WERI-Rb-1 (cell line): ENCODE measurements around the gene MTCH2.

Experiments
- DNase-seq: peaks from one replicate; pipeline ENCODE4 v3.0.0-alpha.2; 2020
- H3K27ac ChIP-seq: fragments of 250-450 bp; sonication (Bioruptor Pico); 2 replicates; pipeline ENCODE4 v1.5.1; 2020; ENCODE audit warnings: mild to moderate bottlenecking, moderate library complexity
- H3K27me3 ChIP-seq: fragments of 250-450 bp; sonication (Bioruptor Pico); 2 replicates; pipeline ENCODE4 v1.5.1; 2021; ENCODE audit warnings: mild to moderate bottlenecking, low read depth, moderate library complexity; ENCODE audit not compliant: insufficient read depth, severe bottlenecking
- H3K36me3 ChIP-seq: fragments of 250-450 bp; sonication (Bioruptor Pico); 2 replicates; pipeline ENCODE4 v1.5.1; 2020; ENCODE audit warnings: mild to moderate bottlenecking, moderate library complexity
- H3K4me3 ChIP-seq: 2 replicates; pipeline ENCODE4 v1.5.1; 2011; ENCODE audit warnings: low read depth, mild to moderate bottlenecking, control low read depth, low read length
- H3K9me3 ChIP-seq: fragments of 250-450 bp; sonication (Bioruptor Pico); 2 replicates; pipeline ENCODE4 v1.5.1; 2021; ENCODE audit warnings: mild to moderate bottlenecking, moderate library complexity; ENCODE audit not compliant: severe bottlenecking
- CTCF ChIP-seq: IDR thresholded peaks from 2 replicates; pipeline ENCODE4 v1.5.1; 2011; ENCODE audit warnings: low read depth, mild to moderate bottlenecking, control low read depth, inconsistent platforms, low read length

MTCH2 gene

GRCh38 chr11:47578524-47579494 is 63.5 kb downstream of the MTCH2 start, which contains the start of the genes KBTBD4 and NDUFS3:
TSS of gene KBTBD4 (minus strand) at chr11:47578970. CDS start at chr11:47578951, 19 bp downstream.
TSS of gene NDUFS3 (plus strand) at chr11:47579074. CDS start at chr11:47579092, 18 bp downstream.
- Histone ChIP-seq H3K27ac (peak within 1 kb of the TSS; percentile 98), H3K4me3 (peak within 1 kb of the TSS; percentile 74), H3K27me3 (no peaks in the 10 kb centered on the region), H3K36me3 (peaks cover 80% of the 10 kb centered on the region), H3K9me3 (no peaks in the 10 kb centered on the region)
- TF ChIP-seq CTCF, result no peak
- peak; percentile 95 for DNase-seq

- peaks cover 80% of the 10 kb centered on the region for H3K36me3 ChIP-seq
- peak overlapping the region; percentile 98 for H3K27ac ChIP-seq
- H3K27me3 ChIP-seq, result no peaks in the 10 kb centered on the region
Measured at GRCh38 chr11:47577460-47578041, 64.8 kb downstream of the MTCH2 start.

GRCh38 chr11:47573321-47573720 is 69.0 kb downstream of the MTCH2 start:
- TF ChIP-seq CTCF, result no peak
- Histone ChIP-seq H3K27ac (peak overlapping the region; percentile 66), H3K27me3 (no peaks in the 10 kb centered on the region), H3K4me3 (no peak overlapping the region), H3K36me3 (peaks cover 74% of the 10 kb centered on the region), H3K9me3 (no peaks in the 10 kb centered on the region)
- DNase-seq, result no peak

More at GRCh38 chr11:47577460-47578041, 64.8 kb downstream of the MTCH2 start:
- TF ChIP-seq CTCF, result no peak
- H3K9me3 ChIP-seq, result no peaks in the 10 kb centered on the region
- DNase-seq, result no peak
- H3K4me3 ChIP-seq, result no peak overlapping the region

DNA sequence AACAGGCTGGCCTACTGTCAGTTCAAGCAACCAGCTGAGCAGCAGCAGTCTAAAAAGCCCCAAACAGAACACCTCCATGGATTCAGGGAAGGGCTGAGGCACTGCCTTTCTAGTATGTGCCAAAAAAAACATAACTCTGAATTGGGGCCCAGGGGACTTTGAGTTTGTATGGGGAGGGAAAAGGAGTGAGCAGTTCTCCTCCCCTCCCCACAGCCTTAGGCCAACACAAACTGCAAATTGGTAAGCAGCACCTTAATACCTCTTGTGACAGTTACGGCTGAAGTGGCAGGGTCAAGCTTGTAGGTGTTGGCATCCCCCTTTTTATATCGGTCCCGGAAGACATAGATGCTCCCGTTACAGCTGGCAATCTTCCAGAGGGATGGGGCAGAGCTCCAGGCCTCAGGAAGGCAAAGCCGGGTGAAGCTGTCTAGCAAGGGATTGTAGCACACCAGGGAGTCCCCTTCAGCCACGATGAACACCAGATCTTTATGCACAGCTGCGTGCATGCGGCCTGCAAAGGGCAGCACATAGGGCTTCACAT is 69.6 kb downstream of the MTCH2 start:
- Histone ChIP-seq H3K27ac (peak overlapping the region; percentile 66), H3K4me3 (no peak overlapping the region), H3K27me3 (no peaks in the 10 kb centered on the region), H3K9me3 (no peaks in the 10 kb centered on the region), H3K36me3 (peaks cover 73% of the 10 kb centered on the region)
- TF ChIP-seq CTCF, result no peak
- peak; percentile 75 for DNase-seq

DNA sequence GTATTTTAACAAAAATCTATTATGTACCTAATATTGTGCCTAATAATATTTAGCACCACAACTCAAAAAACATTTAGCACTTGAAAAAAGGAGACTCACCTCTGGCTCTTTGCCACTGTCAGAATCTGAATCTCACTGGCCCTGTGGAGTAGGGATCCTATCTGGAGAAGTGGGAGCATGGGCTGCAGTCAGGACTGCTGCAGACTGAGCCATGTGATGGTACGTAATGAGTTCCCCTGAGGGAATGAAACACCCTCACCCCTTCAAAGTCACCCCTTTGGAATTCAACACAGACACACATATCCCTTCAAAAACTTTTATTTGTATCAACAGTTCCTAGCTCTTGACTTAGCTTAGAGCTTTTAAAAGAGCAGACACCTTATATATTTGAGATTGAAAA is 70.5 kb downstream of the MTCH2 start:
- no peak for DNase-seq
- no peak for TF ChIP-seq CTCF
- no peak overlapping the region for H3K4me3 ChIP-seq
- no peaks in the 10 kb centered on the region for H3K9me3 ChIP-seq
- H3K27ac ChIP-seq, result peak overlapping the region; percentile 66
- H3K27me3 ChIP-seq, result no peaks in the 10 kb centered on the region
- H3K36me3 ChIP-seq, result peaks cover 67% of the 10 kb centered on the region
